AML-193 (cell line): ENCODE measurements around the gene LARGE1.

Source experiments
- DNase-seq, 2 experiments: peaks; one replicate each; lab custom pipeline; 2025; lab: John Stamatoyannopoulos, UW

LARGE1 gene

DNA sequence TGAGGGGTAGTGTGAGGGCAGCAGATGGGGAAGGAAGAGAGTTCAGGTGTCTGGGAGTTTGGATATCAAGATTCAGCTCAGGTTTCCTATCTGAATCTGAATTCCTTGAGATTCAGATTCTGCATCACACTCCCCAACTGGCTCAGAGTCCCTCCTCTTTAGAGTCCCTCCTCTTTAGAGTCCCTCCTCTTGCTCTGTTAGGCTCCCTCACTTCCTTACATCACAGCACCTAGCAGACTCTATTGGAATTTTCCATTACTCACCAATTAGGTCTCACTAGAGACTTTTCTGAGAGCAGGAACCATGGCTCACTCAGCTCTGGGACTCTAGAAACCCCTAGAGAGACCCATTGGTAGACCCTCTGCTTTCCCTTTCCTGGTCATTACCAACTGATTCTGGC, 558.7 kb downstream of the LARGE1 start:
- DNase-seq, result no peak

DNA sequence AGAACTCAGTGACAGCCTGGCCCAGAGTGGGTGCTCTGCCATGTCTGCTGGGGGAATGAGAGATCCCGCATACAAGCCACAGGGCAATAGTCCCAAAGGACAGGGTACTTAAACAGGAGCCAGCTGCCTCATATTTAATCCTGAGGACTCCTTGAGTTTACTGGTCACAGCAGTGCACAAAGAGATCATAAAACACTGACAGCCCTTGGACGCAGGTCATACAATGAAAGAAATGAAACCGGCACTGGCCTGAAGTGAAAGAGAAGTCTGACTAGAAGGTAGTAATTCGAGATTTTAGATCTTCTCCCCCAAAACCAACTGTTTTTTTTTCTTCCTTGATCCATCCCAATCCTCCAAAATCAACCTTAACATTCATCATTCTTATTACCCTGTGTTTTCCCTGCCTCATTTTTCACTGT, 562.3 kb downstream of the LARGE1 start:
- DNase-seq, result no peak

DNA sequence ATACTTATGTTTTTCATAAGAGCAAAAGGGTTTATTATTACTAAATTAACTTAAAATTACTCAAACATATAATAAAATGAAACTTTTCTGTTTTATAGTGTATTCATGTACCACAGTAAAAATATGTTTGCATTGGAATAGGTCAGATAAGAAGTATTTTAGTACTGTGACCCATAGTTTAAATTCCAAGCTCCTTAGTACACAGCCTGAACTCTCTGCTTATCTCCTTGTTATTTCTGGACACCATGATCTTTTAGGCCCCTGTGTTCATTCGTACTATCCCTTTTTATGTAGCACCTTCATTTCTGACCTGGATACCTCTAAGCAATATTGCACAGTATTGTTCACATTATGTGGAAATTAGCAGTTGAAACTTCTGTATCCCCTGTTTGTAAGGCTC, 565.3 kb downstream of the LARGE1 start:
- no peak for DNase-seq

DNA sequence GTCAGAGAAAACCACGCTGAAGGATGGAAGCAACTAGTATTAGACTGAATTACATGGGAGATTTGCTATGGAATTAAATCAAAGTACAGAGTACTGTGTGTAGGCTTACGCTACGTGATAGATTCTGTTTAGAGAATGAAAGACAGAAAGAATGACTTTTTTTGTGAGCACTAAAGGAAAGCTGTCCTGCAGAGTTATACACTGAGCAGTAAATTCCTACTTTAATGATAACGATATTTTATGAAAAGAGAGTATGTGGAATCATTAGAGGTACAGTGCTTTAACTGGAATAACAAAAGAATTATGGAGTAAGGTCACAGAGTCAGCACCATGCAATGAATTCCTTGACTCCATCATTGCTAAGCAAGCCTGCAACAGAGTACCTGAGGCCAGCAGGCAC, 566.8 kb downstream of the LARGE1 start:
- DNase-seq, result no peak

DNA sequence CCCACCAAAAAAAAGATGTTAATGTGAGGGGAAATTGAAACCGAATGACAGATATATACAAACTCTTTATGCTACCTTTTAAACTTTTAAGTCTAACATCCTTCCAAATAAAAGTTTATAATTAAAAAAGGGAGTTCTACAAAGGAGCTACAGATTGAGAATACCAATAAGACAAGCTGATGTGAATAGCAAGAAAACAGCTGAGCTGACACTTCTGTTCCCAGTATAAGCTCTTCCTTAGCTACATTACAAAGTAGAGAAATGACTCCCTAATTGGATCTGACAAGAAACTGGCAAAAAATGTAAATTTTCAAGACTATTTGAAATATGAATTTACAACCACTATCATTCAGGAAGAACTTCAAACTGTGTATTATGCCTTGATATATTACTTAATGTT, 567.5 kb downstream of the LARGE1 start:
- no peak for DNase-seq

DNA sequence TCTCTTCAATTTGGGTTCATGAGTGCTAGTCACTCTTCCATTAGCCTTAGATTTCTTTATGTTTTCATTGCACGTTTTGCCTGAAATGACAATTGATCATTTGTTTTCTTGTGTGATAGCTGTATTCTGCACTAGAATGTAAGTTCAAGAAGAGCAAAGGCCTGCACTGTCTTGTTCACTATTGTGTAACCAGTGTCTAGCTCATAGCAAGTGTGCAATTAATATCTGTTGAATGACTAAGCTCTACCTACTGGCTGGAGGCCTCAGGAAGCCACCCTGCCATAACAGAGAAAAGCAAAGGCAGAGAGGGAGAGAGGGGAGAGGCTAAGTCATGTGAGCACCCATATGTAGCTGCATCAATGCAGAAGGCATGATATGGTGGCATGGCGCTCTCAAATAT, 569.3 kb downstream of the LARGE1 start:
- no peak for DNase-seq

DNA sequence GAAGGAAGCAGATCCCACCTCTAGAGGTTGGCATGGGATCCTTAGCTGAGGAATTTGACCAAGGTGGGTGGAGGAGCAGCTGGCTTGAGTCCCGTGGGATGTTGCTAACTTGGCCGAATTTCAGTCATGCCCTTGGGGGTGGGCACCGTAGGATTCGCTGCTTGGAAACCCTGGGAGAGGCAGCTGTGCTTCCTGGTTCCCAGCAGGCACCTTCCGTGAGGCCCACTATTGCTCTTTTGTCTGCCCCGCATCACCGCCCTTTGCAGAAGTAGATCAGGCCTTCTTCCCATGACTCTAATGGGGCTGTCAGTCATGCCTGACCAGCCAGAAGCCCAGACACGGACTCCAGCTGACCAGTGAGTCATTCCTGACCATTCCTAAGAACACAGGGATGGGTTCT, 569.8 kb downstream of the LARGE1 start:
- DNase-seq, result no peak

DNA sequence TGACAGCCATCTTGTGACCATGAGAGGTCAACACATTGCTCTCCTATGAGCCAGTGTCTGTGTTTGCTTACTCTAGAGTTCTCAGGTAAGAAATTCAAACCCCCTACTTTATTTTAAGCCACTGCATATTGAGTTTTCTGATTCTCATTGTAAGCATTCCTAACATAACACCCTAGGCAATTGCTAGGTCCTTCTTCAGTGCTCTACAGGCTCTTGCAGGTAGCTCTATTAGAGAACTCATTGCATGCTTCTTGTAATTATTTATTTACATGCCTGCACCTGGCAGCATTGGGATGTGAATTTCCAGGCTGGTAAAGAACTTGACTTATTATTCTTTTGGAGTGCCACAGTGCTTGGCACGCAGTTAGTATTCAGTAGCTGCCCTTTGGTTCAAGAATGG, 573.3 kb downstream of the LARGE1 start:
- DNase-seq, result no peak

DNA sequence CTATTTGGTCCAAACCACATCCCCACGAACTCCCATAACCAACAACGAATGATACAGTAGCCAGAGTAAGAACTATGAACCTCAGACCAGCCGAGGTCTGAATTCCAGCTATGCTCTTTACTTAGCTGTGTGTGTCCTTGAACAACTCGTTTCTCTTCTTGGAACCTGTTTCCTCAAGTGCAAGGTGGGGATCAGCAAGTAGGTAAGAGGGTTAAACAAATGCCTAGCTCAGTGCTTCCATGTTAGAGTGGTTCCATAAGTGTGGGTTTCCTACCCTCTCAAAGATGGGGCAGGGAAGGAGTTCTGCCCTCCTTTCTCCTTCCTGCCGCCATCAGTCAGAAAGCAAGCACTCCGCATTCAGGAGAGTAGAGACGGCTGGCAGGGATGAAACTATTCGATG, 578.7 kb downstream of the LARGE1 start:
- no peak for DNase-seq

DNA sequence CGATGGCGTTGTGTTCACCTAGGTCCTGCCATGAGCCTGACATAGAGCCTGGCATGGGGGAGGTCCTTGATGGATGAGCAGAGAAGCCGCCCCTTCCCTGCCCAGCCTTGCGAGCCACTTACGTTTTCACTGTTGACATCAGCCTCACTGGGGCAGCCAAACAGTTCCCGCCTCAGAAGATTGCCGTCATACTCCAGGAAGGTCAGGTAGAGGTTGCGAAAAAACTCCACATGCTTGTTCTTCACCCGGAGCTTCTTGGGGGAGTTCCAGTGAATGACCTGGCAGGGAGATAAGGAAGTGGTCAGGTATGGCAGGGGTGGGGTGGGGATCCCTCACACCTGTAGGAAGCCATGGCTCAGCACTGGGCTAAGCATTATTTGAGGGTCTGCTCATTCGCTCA, 582.8 kb downstream of the LARGE1 start:
- DNase-seq, result no peak

DNA sequence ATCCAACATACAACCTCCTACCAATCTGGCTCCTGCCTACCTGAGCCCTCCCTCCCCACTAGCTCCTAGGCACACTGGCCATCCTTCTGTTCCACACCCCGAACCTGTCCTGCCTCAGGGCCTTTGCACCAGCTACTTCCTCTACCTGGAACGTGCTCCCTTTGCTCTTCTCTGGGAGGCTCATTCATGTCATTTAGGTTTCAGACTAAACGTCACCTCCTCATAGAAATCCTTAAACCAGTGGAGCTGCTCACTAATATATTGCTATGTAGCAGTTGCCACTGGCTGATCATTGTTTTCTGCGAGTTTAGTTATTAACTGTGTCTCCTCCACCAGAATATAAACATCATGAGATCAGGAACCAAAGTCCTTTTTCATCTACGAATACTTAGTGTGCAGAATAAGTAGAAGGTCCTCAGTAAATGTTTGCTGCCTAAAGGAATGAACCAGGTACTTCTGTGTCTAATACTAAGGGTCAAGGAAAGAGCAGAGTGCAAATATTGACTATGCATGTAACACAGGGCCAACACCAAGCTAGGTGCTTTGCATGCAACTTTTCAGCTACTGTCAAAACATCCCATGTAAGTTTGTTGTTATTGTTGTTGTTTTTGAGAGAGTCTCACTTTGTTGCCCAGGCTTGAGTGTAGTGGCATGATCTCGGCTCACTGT, 584.5 kb downstream of the LARGE1 start:
- no peak for DNase-seq

DNA sequence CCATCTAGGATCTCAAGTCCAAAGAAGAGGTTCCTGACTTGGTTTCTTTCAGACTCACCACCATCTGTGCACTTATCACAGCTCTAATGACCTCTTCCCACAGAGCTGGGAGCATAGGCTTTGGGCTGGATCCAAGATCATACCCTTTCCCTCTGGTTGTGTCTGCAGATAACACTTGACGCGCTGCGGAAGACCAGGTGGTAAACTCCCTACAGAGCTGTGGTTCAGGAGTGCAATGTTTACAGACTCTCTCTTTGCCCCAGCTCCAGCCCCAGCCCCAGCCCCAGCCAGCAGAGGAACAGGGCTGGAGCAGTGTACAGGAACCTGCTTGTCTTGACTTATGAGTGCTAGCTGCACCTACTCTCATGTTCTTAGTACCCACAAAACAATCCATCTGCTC, 587.7 kb downstream of the LARGE1 start:
- DNase-seq, result no peak

DNA sequence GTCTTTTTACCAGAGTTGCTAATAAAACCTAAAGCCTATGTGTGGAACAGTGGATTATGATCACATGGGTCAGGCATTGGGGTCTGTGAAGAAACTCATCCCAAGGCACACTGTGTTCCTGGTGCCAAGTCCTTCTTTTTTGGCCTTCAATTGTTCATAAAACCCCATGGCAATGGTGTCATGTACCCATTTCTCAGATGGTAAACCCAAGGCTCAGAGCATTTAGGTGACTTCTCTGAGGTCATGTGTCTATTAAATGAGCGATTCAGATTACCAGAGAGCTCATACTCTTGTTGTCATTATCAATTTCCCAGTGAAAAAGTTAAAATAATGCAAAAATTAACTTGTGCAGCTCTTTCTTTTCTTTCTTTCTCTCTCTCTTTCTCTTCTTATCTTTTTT, 589.3 kb downstream of the LARGE1 start:
- DNase-seq, result no peak

DNA sequence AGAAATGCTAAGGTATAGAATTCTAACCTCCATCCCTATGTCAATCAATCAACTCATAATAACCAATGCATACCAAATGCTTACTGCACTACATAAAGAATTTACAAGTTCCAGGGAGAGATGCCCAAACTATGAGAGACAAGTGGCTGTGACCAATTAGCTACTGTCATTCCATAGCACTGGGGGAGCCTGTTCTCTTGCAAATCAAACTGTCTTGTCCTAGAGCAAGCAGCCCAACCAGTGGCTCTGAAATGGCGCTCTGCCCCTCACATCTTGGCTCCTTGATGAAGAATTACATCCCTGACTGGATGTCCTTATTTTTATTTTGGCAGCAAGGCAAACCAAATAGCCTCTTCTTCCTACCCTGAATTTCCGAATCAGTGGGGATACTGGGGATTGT, 589.7 kb downstream of the LARGE1 start:
- DNase-seq, result no peak

DNA sequence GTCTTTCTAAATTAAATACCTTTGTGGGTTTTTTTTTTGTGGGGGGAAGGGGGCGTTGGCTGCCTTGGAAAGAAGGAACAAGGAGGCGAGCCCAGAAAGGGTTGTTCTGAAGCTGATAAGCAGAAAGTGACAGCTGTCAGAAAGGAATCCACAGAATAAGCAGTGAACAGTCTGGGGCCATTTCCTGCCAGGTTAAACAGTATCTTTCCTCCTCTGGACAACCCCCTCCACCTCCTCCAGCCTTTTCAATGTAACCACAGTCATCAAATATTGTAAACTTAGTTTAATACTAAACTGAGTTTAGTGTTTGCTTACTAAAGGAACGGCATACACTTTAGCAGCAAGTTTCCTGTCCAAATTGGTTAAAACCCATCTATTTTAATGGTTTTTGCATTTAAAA, 590.9 kb downstream of the LARGE1 start:
- no peak for DNase-seq

DNA sequence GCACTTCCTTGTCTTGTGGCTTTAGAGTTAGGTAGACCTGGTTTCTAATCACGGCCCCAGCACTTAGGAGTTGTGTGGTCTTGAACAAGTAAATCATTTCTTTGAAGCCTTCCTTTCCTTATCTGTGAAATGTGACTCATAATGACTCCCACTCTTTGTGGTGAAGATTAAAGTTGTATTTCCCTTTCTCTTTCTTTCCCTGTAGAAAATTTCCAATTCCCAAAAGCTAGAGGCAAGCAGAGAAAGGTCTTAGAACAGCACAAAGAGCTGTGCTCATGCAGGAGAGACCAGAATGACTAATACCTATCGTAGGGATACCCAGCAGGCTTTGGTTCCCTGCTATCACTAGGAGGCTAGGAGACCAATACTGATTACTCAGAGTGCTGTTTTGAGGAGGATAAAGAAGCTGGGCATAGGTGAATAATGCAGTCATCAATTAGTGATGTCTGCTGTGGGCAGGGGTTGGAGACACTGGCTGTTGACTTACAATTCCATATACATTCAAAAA, 591.4 kb downstream of the LARGE1 start:
- DNase-seq, result no peak

DNA sequence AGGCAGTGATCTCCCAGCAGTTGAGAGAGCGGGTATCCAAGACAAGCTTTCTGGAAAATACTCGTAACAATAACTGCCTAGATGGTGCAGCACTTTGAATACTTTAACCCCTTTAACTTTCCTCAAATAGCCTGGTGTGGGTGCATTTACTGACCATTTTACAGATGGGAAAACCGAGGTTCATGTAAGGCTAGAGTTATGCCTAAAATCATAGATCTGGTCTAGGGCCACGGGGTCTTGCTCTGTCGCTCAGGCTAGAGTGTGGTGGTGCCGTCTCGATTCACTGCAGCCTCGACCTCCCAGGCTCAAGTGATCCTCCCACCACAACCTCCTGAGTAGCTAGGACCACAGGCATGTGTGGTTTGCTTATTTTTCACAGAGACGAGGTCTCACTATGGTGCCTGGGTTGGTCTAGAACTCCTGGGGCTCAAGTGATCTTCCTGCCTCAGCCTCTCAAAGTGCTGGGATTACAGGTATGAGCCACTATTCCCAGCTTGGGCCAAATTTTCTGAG, 592.9 kb downstream of the LARGE1 start:
- no peak for DNase-seq

DNA sequence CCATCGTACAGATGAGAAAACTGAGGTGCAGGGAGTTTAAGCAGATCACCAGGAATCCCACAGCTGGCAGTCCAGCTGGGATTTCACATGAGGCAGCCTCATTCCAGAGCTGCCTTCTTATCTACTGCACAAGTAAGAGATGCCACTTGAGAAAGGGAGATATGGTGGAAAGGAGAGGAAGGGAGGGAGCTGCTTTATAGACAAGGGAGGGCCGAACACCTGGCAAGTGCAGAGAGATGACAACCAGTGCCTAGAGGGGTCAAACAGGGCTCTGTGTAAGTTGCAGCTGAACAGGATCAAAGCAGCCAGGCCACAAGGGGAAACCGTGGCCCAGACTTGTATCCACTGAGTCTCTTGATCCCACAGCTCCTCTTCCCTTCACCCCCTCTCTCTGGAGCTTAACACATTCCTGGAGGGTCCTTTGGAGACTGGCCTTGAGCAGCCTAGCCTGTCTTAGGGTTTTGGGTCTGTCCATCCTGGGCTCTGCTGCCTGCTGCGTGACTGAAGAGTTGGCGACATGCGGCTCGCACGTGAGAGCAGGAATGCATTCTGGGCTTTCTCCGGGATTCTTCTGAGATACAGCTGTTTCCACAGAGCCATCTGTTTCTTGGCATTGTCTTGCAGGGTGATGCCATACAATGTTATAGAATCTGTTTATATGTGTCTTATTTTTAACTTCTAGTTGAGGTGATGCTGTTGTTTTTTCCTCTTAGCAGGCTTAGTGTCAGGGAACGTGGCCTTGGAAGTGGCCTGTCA, 593.6 kb downstream of the LARGE1 start:
- no peak for DNase-seq

DNA sequence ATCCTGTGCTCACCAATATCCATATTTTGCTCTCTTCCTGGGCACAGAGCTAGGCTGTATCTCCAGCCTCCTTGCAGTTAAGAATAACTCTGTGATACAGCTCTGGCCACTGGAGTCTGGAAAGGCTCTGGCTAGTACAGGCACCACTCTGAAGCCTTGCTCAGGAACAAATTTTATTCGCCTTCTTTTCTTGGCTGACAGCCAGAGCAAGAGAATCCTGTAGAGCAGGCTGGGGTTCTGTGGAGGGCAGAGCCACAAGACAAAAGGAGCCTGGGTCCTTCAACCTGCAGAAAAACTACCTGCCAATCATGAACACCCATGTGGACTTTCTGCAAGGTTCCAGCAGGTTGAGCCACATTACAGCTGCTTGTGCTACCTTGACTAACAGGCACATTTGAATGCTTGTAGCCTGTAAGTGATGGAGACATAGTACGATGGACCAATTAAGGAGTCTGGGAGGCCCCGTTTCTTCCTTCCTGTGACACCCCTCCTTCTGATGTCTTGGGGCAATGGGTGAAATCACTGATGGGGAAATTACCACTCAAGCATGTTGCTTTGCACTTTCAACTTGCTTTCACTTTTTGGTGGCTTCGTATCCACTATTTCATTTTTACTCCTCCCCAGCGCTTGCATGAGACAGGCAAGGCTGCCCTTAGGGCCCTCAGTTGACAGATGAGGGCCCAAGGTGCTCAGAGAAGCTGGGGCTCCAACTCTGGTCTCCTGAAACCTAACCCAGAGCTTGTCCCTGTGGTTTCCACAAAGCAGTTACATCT, 594.9 kb downstream of the LARGE1 start:
- DNase-seq, result no peak

DNA sequence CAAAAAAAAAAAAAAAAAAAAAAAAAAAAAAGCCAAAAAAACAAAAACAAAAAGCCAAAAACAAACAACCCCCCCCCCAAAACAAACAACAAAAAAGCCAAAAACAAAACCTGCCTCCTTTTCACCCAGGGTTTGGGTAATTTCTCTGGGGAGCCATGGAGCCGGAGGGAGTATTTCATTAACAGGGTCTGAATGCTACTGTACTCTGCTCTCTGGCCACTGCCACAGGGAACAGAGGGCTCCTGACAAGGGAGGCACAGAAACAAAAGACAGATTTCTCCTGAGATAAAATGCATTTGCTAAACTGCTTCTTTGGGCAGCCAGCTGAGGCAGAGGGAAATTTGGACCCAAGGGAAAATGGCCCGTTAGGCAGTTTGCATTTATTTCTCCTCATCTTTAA, 596.0 kb downstream of the LARGE1 start:
- no peak for DNase-seq

DNA sequence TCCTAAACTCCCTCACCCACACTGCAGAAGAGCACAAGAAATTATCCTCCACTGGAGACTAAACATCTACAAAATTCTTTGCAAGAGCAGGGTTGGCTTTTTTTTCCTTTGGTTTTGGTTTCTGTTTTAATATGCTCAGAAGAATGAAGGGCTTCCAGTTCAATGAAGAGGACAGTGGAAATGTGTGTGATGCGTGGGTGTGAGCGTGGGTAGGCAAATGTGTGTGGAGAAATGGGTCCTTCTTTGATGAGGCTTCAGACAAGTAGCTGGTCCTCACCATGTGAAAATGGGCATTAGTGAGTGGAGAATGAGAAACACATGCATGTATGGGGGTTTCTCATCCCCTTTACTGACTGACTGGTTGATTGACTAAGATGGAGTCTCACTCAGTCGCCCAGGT, 598.8 kb downstream of the LARGE1 start:
- no peak for DNase-seq

DNA sequence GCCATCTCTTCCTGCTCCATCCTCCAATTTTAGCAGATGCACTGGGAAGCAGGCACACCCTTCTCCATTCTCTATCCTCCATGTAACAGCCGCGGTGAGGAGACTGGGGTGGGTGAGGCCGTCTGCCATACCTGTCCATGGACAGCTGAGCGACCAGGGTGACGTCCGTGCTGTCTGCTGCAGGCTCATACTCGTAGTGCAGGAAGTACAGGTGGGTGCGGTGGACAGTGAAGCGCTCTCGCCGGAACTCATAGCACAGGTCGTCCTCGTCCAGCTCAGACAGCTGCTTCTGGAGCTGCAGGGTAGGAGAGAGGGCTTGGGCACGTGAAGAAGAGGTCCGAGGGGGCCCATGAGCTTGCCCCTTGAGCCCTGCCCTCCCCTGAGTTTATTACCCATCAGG, 604.3 kb downstream of the LARGE1 start:
- no peak for DNase-seq

DNA sequence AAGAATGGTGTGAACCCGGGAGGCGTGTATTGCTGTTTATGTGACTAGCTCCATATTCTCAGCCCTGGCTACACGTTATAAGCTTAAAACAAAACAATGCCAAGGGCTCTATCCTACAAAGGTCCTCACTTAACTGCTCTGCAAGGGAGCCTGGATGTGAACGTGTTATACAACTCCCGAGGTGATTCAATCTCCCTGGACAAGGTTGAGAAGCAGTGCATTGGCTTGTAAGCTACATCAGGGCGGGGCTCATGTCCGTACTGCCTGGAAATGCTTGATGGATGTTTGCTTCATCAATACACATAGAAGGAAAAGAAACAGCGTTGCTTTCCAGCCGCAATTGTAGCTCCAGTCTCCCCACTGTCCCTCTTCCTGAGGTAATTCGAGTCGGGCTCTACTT, 605.2 kb downstream of the LARGE1 start:
- no peak for DNase-seq
